A549 (cell line): Measurements from ENCODE around the gene CLHC1. TPM values are rescaled to one million over a fixed set of nuclear protein-coding genes. Genes with fewer than 3 reads are reported as not detected.
A peak's percentile ranks its signal among the peaks of the same experiment; 100 is the strongest.

Experiments used
- ATAC-seq, 2 experiments: fragments of 200-7000 bp in 1 of 2; fragments of >200 bp in 1 of 2; cut with Nextera tagmentation in 1 of 2; cut with Tn5 transposase in 1 of 2; 3 replicates each; pipeline versions ENCODE4 v1.8.0 to v1.9.1; 2018 to 2020; ENCODE audit warnings: mild to moderate bottlenecking in 1 of 2, moderate library complexity in 1 of 2
- CTCF ChIA-PET: fragments of 300-600 bp; sonication (Branson Sonifier 250); formaldehyde crosslinking; extraction: SDS; loops from one replicate; lab custom pipeline; 2021; ENCODE audit warnings: antibody characterized with exemption, inconsistent platforms; lab: Yijun Ruan, JAX
- POLR2A ChIA-PET: fragments of 350-600 bp; formaldehyde crosslinking; extraction: SDS; loops from one replicate; lab custom pipeline; 2021; ENCODE audit warnings: antibody characterized with exemption, inconsistent platforms; lab: Yijun Ruan, JAX
- DNase-seq, 2 experiments: peaks; one replicate each; pipeline versions ENCODE4 v3.0.0 to v3.0.0-alpha.2; 2011 to 2016; ENCODE audit warnings: low read depth in 1 of 2, low spot score in 1 of 2
- FAIRE-seq: peaks from 2 replicates; lab custom pipeline; 2011; peaks lifted over from hg19 to GRCh38; lab: Jason Lieb, UNC
- H3K27ac ChIP-seq, 2 experiments: fragments of >200 bp; sonication (Bioruptor Twin); formaldehyde crosslinking; 3 replicates each; pipeline ENCODE4 v1.5.1; 2016 to 2017
- H3K4me1 ChIP-seq: fragments of >200 bp; sonication (Bioruptor Twin); formaldehyde crosslinking; 3 replicates; pipeline ENCODE4 v1.6.1; 2016
- H3K4me2 ChIP-seq: fragments of >200 bp; sonication (Bioruptor Twin); formaldehyde crosslinking; 3 replicates; pipeline ENCODE4 v1.6.1; 2016
- H3K4me3 ChIP-seq: fragments of >200 bp; sonication (Bioruptor Twin); formaldehyde crosslinking; 3 replicates; pipeline ENCODE4 v1.5.1; 2016
- H3K9me3 ChIP-seq: fragments of >200 bp; sonication (Bioruptor Twin); formaldehyde crosslinking; 3 replicates; pipeline ENCODE4 v1.6.1; 2016
- BHLHE40 ChIP-seq: IDR thresholded peaks from 2 replicates; pipeline ENCODE4 v1.6.1; 2012; ENCODE audit warnings: low read depth, low read length, inconsistent platforms
- CBX2 ChIP-seq: fragments of 200-600 bp; sonication (generic); IDR thresholded peaks from 2 replicates; pipeline ENCODE4 v1.6.1; 2016; ENCODE audit warnings: low read depth, mild to moderate bottlenecking, borderline replicate concordance
- CBX8 ChIP-seq: fragments of 200-600 bp; sonication (generic); IDR thresholded peaks from 2 replicates; pipeline ENCODE4 v1.6.1; 2016
- CEBPB ChIP-seq, 2 experiments: fragments of >200 bp in 1 of 2; sonication (Bioruptor Twin) in 1 of 2; formaldehyde crosslinking in 1 of 2; IDR thresholded peaks; 2 replicates each; pipeline ENCODE4 v1.6.1; 2012 to 2016
- NFE2L2 ChIP-seq: fragments of 150-350 bp; conservative IDR thresholded peaks from 2 replicates; pipeline ENCODE4 v1.6.1; 2014; ENCODE audit warnings: low read length
- POLR2A ChIP-seq: IDR thresholded peaks from 2 replicates; pipeline ENCODE4 v1.6.1; 2012; ENCODE audit warnings: mild to moderate bottlenecking, low read length
- SREBF2 ChIP-seq: fragments of 450-650 bp; IDR thresholded peaks from 2 replicates; pipeline ENCODE4 v1.6.1; 2014; ENCODE audit warnings: mild to moderate bottlenecking, moderate library complexity
- ZC3H11A ChIP-seq: fragments of 450-650 bp; IDR thresholded peaks from 2 replicates; pipeline ENCODE4 v1.6.1; 2014; ENCODE audit warnings: antibody characterized with exemption, mild to moderate bottlenecking
- ZNF302 ChIP-seq: fragments of 250-450 bp; sonication (Bioruptor Pico); IDR thresholded peaks from 2 replicates; pipeline ENCODE4 v1.9.0; 2021; ENCODE audit warnings: inconsistent platforms, mild to moderate bottlenecking, moderate library complexity
- ZSCAN20 ChIP-seq: fragments of 250-450 bp; sonication (Bioruptor Pico); IDR thresholded peaks from 2 replicates; pipeline ENCODE4 v1.8.0; 2022; ENCODE audit warnings: mild to moderate bottlenecking, moderate library complexity
- WGBS: methylation state at CpG from one replicate; pipeline ENCODE4 v1.1.6; 2017; ENCODE audit errors: missing lambda C conversion rate; 5-methylcytosine and 5-hydroxymethylcytosine counted together
- polyA plus RNA-seq, 4 experiments: library from polyadenylated mRNA; depleted of rRNA in 3 of 4; stranded (reverse); fragments of >200 nt; fragmentation: RNase III in 1 of 4; extraction: RNeasy Plus Mini Kit Qiagen cat#74134 plus additional on column Dnase treatment in 1 of 4; gene quantifications; 2 replicates in 3 of 4; 3 replicates in 1 of 4; pipeline ENCODE4 v1.2.3, GENCODE V29; 2011 to 2017
- TF ChIP-seq, protein P1 (sequence below): fragments of 150-350 bp; IDR thresholded peaks from 2 replicates; pipeline ENCODE4 v1.6.1; 2014; ENCODE audit warnings: low read depth, mild to moderate bottlenecking, low read length

Gene CLHC1
- polyA plus RNA-seq, 2 of the 4 experiments (the other 2 are of a cell fraction): 3.2 to 8.5 TPM

DNA sequence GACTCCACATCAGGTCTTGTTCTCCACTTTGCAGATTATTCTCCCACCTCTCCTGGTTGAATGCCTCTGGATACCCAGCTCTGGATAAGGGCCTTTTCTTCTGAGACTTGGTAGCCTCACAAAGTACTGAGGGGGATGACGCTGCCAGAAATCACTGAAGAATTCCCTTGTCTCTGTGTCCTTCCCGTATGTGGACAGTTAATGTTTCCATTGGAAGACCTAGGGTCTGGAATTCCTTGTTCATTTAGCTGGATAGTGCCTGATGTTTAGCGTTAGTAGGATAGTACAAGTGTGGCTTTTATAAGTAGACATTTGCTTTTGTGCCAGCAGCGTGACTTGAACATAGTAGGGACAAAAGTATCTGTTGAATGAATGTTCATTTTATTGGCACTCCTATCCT, 76.9 kb downstream of the CLHC1 start:
- Histone ChIP-seq H3K9me3 (no peaks in the 10 kb centered on the region), H3K4me1 (peaks cover 35% of the 10 kb centered on the region), H3K4me2 (peak overlapping the region; percentile 56), H3K27ac (peak overlapping the region in 1 of 2 experiments; percentile 70; a peak in 4 of 6 replicates), H3K4me3 (no peak overlapping the region)
- no peak for FAIRE-seq
- TF ChIP-seq ZNF302 (CRISPR knock-in tag) (no peak), CBX2 (no peak), BHLHE40 (no peak)
- TF ChIP-seq, protein P1, sequence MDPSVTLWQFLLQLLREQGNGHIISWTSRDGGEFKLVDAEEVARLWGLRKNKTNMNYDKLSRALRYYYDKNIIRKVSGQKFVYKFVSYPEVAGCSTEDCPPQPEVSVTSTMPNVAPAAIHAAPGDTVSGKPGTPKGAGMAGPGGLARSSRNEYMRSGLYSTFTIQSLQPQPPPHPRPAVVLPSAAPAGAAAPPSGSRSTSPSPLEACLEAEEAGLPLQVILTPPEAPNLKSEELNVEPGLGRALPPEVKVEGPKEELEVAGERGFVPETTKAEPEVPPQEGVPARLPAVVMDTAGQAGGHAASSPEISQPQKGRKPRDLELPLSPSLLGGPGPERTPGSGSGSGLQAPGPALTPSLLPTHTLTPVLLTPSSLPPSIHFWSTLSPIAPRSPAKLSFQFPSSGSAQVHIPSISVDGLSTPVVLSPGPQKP: no peak
- POLR2A ChIA-PET: interaction anchor here (1.4 kb wide), 1 partner anchor 105 kb away, joined by 7 read pairs; the partner anchor contains the start of gene RTN4
- DNase-seq: no peak
- WGBS: 85% methylated on average over 4 of the region's 4 CpGs
- CTCF ChIA-PET: interaction anchor here (0.6 to 14.2 kb wide), 4 partner anchors 11 to 218 kb away, joined by 3 to 127 read pairs (median 9); partner anchors contain the start of gene RTN4
- no peak for ATAC-seq

DNA sequence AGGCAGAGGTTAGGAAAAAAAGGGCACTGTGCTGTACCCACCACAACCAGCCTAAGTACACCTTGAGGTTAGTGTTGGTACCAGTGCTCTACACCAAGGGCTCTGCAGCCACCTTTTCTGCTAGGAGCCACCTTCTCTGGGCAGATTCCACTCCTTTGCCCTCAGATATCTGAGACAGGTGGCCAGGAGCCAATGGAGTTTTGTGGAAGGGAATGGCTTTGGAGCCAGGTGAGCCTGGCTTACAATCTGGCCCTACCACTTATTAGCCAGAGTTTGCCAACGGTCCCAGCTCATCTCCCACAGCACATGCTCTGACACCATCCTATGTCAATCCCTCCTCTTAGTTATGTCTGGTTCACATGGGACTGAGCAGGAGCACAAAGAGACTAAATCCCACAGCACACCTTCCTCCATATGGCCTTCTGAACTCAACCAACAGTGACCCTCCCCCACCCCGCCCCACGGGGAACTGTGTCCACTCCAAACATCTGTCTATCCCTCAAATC, 77.5 kb downstream of the CLHC1 start:
- TF ChIP-seq POLR2A: no peak
- no peak for TF ChIP-seq ZC3H11A
- TF ChIP-seq NFE2L2: no peak
- FAIRE-seq (no peak), ATAC-seq (no peak), DNase-seq (no peak)
- Histone ChIP-seq H3K27ac (peak overlapping the region; percentile 8 to 70; a peak in 3 of 6 replicates), H3K4me2 (no peak overlapping the region), H3K9me3 (no peaks in the 10 kb centered on the region), H3K4me3 (no peak overlapping the region), H3K4me1 (peaks cover 35% of the 10 kb centered on the region)
- ChIA-PET POLR2A (interaction anchor here (1.2 kb wide), 1 partner anchor 104 kb away, joined by 6 read pairs; the partner anchor contains the start of gene RTN4), CTCF (interaction anchor here (0.6 to 14.2 kb wide), 8 partner anchors 11 to 684 kb away, joined by 3 to 127 read pairs (median 4); partner anchors contain the start of gene RTN4)
- 97% methylated on average over 3 of the region's 3 CpGs for WGBS

DNA sequence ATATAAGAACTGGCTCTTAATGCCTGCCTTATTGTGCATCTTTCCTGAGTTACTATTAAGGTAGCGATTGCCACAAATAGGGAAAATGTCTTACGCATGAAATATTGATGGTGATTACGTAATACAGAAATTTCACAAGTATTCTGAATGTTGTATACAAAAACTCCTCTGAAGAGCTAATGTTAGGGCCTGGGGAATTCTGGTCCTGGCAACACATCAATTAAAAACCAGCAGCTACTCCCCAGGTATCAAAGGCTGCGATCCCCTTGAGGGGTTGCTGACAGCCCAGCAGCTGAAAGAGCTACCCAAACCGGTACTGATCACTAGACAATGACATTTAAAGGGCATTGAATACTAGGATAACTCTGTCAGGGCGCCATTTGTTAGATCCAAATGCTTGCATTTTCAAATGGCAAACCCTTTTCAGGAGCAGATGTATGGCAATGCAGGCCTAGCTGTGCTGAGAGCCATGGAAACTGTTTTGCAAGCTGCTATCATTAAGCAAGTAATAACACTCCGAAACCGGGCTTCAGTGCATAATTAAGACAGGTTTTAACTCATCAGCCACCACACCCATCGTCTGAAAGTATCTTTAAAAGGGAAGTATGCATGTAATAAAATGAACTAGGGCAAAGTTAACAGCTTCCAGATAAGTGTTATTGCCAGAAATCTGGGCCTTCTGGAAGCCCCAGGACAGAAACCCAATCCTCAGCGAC, 78.4 kb downstream of the CLHC1 start:
- 86% methylated on average over 10 of the region's 10 CpGs for WGBS
- Histone ChIP-seq H3K9me3 (no peaks in the 10 kb centered on the region), H3K4me2 (no peak overlapping the region), H3K27ac (peak overlapping the region in 1 of 2 experiments; percentile 70; a peak in 3 of 6 replicates), H3K4me3 (no peak overlapping the region), H3K4me1 (peaks cover 35% of the 10 kb centered on the region)
- ATAC-seq (no peak), FAIRE-seq (no peak), DNase-seq (no peak)
- ChIA-PET POLR2A (interaction anchor here (1.2 kb wide), 1 partner anchor 103 kb away, joined by 6 read pairs; the partner anchor contains the start of gene RTN4), CTCF (interaction anchor here (0.6 to 14.2 kb wide), 6 partner anchors 14 to 683 kb away, joined by 3 to 127 read pairs (median 4); partner anchors contain the start of gene RTN4)
- no peak for TF ChIP-seq SREBF2
- no peak for TF ChIP-seq CBX8
- peak; percentile 44 to 70; a peak in 3 of 4 replicates for TF ChIP-seq CEBPB (IDR thresholded peaks at IDR 0.05)

DNA sequence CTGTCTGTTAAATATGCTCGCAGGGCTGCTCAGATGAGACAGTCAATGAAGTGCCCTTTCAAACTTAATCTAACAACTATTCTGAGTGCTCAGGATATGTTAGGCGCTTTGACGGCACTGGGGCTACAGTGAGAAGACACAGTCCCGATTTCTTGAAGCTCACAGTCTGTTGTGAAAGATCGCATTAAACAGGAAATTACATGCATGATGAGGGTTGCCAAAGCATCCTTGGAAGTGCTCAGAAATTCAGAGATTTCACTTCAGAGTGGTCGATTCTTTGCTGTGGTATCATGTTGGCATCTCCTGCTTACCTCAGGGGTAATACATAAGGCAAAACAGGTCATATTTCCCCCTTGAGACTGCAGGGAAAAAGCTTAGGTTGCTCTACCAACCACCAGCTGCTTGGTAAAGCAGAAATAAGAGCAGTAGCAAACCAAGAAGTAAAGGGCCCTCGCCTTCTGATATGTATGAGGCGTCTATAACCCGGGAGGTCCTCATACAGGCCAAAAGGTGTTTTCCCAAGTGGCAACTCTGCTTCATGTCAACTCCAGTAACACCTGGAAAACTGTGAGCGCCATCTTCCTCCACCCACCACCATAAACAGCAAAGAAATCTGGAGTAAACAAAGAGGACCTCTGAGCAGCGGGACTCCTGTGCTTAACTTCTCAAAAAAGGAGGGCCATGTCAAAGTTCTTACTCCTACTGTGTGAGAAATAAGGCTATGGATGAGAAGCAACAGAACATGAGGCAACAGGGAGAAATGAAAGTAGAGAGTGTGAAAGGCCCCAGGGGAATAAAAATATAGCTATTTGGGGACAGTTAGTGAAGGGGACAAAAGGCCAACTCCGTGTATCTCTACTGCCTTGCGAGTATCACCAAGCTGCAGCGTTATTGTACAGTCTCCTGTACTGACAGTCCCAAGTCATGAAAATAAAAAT, 79.3 kb downstream of the CLHC1 start:
- POLR2A ChIA-PET: interaction anchor here (1.2 to 2.3 kb wide), 2 partner anchors 102 kb away, joined by 6 read pairs; partner anchors contain the start of gene RTN4
- Histone ChIP-seq H3K27ac (no peak overlapping the region), H3K4me2 (no peak overlapping the region)

More for the DNA sequence above, 79.3 kb downstream of the CLHC1 start:
- Histone ChIP-seq H3K4me1 (peaks cover 32% of the 10 kb centered on the region), H3K9me3 (no peaks in the 10 kb centered on the region), H3K4me3 (no peak overlapping the region)
- no peak for DNase-seq
- WGBS: 87% methylated on average over 14 of the region's 14 CpGs
- no peak for FAIRE-seq
- CTCF ChIA-PET: interaction anchor here (0.8 to 14.2 kb wide), 3 partner anchors 15 to 79 kb away, joined by 3 to 127 read pairs (median 3); no protein-coding TSS in a partner anchor
- TF ChIP-seq BHLHE40 (no peak), ZSCAN20 (CRISPR knock-in tag) (no peak)
- ATAC-seq: no peak
